Measurements from ENCODE around the gene CLPX.

- no peak for TF ChIP-seq CTCF (IDR thresholded peaks at IDR 0.05)
- TF ChIP-seq POLR2A (IDR thresholded peaks at IDR 0.05): no peak
- no peak for TF ChIP-seq POLR2AphosphoS5 (IDR thresholded peaks at IDR 0.05; ENCODE audit: insufficient read depth in 1 of 2, low read depth in 1 of 2)
These were observed 25.8 kb upstream of the CLPX start, which contains the start of gene CILP for GRCh38 chr15:65210770-65211481.
